ENCODE results near the gene COL4A2.

Gene COL4A2

DNA sequence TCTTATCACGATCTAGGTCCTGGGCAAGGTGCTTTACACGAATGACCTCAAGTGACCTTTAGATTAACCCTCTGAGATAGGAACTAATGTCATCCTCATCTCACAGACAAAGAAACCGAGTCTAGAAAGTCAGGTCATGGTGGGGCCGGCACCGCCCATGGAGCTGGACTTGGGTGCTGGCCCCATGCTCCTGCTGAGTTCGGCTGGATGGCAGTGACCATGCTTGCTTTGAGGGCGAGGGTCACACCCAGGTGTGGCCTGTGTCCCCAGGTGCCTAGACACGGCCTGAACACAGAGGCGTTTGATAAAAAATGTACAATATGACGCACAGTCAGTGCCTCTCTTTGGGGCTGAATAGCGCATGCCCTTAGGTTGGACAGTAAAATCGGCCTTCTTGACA is 26.8 kb downstream of the COL4A2 start:
- H3K27me3 ChIP-seq (replicated peaks) = no peaks in the 10 kb centered on the region
- no peak for DNase-seq
- no peak overlapping the region for H3K4me3 ChIP-seq (ENCODE audit: low read depth, low read length)
- peaks cover 76% of the 10 kb centered on the region for H3K36me3 ChIP-seq (replicated peaks)
- TF ChIP-seq, protein P1, sequence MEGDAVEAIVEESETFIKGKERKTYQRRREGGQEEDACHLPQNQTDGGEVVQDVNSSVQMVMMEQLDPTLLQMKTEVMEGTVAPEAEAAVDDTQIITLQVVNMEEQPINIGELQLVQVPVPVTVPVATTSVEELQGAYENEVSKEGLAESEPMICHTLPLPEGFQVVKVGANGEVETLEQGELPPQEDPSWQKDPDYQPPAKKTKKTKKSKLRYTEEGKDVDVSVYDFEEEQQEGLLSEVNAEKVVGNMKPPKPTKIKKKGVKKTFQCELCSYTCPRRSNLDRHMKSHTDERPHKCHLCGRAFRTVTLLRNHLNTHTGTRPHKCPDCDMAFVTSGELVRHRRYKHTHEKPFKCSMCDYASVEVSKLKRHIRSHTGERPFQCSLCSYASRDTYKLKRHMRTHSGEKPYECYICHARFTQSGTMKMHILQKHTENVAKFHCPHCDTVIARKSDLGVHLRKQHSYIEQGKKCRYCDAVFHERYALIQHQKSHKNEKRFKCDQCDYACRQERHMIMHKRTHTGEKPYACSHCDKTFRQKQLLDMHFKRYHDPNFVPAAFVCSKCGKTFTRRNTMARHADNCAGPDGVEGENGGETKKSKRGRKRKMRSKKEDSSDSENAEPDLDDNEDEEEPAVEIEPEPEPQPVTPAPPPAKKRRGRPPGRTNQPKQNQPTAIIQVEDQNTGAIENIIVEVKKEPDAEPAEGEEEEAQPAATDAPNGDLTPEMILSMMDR (IDR thresholded peaks at IDR 0.05; ENCODE audit: low read depth, low read length, missing control alignments) = no peak
- in situ Hi-C loops (cut with HindIII; ENCODE audit: low pct_ligation_motif_present, low sequenced_read_pairs) = no loop called here
- peak overlapping the region; percentile 99 for H3K27ac ChIP-seq

DNA sequence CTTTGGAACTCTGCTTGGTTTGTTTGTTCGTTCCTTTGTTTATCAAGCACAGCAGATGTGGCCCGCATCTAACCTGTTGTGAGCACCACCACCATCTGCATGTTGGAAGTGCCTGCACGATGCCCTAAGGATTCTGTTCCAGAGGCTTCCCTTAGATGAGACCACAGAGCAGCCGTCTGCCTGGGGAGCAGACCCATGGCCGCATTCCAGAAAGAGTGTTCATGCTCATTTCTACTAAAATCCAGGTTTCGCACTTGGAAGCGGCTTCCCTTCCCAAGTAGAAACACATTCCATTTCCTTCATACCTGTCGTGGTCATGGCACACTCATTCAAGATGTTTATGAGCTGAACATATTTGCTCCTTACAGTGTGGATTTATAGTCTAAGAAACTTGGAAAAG is 27.2 kb downstream of the COL4A2 start:
- TF ChIP-seq, protein P1 (IDR thresholded peaks at IDR 0.05; ENCODE audit: low read depth, low read length, missing control alignments) = no peak
- Histone ChIP-seq H3K4me3 (ENCODE audit: low read depth, low read length) (no peak overlapping the region), H3K36me3 (replicated peaks) (peaks cover 73% of the 10 kb centered on the region), H3K27me3 (replicated peaks) (no peaks in the 10 kb centered on the region), H3K27ac (peak overlapping the region; percentile 99)
- in situ Hi-C loops (cut with HindIII; ENCODE audit: low pct_ligation_motif_present, low sequenced_read_pairs) = no loop called here
- DNase-seq = peak; percentile 60

DNA sequence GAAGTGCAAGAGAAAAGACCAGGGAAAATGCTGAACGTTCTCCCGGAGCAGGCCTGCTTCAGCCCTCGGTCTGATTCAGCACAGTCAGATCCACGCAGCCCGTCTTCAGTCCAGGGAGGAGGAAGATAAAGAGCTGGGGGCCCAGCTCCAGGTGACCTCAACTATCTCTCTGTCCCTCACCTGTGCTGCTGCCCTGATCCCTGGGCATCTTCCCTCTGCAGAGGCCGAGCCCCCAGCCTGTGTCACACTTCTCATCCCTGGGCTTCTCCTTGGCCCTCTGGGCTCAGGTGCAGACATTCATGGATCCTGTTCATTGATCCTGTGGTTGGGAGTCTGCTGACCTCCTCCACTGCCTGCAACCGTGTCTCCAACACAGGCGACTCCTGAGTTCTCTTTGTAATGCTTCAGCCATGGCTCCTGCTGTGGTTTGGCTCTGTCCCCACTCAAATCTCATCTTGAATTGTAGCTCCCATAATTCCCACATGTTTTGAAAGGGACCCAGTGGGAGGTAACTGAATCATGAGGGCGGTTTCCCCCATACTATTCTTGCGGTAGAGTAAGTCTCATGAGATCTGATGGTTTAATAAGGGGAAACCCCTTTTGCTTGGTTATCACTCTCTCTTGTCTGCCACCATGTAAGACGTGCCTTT is 27.9 kb downstream of the COL4A2 start:
- no peak overlapping the region for H3K4me3 ChIP-seq (ENCODE audit: low read depth, low read length)
- in situ Hi-C loops (cut with HindIII; ENCODE audit: low pct_ligation_motif_present, low sequenced_read_pairs) = no loop called here
- DNase-seq = peak; percentile 89
- TF ChIP-seq, protein P1 (IDR thresholded peaks at IDR 0.05; ENCODE audit: low read depth, low read length, missing control alignments) = no peak
- peak overlapping the region; percentile 99 for H3K27ac ChIP-seq
- no peaks in the 10 kb centered on the region for H3K27me3 ChIP-seq (replicated peaks)
- H3K36me3 ChIP-seq (replicated peaks) = peaks cover 66% of the 10 kb centered on the region

DNA sequence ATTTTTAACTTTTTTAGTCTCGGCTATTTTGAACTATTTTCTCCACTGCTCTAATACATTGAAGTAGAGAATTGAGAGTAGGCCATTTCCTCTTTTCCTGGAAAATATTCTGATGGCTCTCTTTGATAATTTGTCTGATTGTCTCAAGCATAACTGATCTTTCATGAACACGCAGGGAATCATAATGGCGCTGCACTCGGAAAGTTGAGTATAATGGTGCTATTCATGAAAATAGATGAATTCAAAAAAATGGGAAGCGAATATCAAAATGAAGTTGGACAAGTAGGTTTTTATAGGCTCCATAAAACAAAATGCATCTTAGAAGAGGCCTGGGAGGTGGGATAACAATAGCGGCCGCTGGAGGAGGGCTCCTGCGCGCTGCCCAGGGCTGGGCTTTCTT is 29.0 kb downstream of the COL4A2 start:
- TF ChIP-seq, protein P1 (IDR thresholded peaks at IDR 0.05; ENCODE audit: low read depth, low read length, missing control alignments) = no peak
- Histone ChIP-seq H3K27me3 (replicated peaks) (no peaks in the 10 kb centered on the region), H3K36me3 (replicated peaks) (peaks cover 61% of the 10 kb centered on the region), H3K4me3 (ENCODE audit: low read depth, low read length) (no peak overlapping the region), H3K27ac (peak overlapping the region; percentile 99)
- in situ Hi-C loops (cut with HindIII; ENCODE audit: low pct_ligation_motif_present, low sequenced_read_pairs) = no loop called here
- DNase-seq = no peak

DNA sequence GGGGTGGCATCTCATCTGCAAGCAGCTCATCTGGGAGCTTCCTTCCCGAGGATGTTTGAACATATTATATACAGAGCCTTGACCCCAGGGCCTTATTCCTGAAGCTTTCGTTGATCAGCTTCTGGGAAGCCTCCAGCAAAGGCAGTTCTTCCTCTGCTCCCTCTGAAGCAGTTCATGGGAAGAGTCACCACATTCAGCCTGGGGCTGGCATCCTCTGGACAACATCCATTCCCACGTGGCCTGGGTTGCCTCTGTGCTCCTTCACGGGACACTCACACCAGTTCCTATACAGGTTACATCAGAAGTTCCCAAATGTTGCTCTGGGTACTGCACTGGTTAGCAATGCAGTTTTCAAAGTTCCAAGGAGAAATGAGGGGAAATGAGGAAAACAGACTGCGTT is 29.6 kb downstream of the COL4A2 start:
- TF ChIP-seq, protein P1 (IDR thresholded peaks at IDR 0.05; ENCODE audit: low read depth, low read length, missing control alignments) = no peak
- DNase-seq = no peak
- Histone ChIP-seq H3K36me3 (replicated peaks) (peaks cover 55% of the 10 kb centered on the region), H3K27ac (peak overlapping the region; percentile 99), H3K27me3 (replicated peaks) (no peaks in the 10 kb centered on the region), H3K4me3 (ENCODE audit: low read depth, low read length) (no peak overlapping the region)
- in situ Hi-C loops (cut with HindIII; ENCODE audit: low pct_ligation_motif_present, low sequenced_read_pairs) = no loop called here

DNA sequence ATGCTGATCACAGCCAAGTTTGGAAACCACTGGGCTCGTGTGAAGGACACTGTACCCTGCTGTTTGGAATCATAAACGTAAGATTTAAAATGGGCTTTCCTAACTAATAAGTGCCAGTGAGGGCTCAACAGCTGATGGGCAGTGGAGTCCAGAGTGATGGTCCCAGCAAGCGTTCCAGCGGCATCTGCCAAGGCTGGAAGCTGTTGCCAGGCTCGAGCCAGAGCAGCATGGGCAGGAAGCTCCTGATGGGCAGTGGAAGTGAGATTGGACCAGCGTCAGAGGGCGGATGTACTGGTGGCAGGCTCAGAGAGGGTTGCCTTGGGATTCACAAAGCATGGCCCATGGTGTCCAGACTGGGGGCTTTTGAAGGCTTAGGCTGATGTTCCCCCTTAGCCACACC is 30.2 kb downstream of the COL4A2 start:
- Histone ChIP-seq H3K4me3 (ENCODE audit: low read depth, low read length) (no peak overlapping the region), H3K36me3 (replicated peaks) (peaks cover 51% of the 10 kb centered on the region), H3K27ac (peak overlapping the region; percentile 99), H3K27me3 (replicated peaks) (no peaks in the 10 kb centered on the region)
- TF ChIP-seq, protein P1 (IDR thresholded peaks at IDR 0.05; ENCODE audit: low read depth, low read length, missing control alignments) = no peak
- no peak for DNase-seq
- in situ Hi-C loops (cut with HindIII; ENCODE audit: low pct_ligation_motif_present, low sequenced_read_pairs) = no loop called here
